OCI-M2 (cell line): ENCODE results near the gene SLC25A24.

Experiments used
- DNase-seq: peaks from one replicate; lab custom pipeline; 2025; ENCODE audit not compliant: unreplicated experiment; lab: John Stamatoyannopoulos, UW

Gene SLC25A24

DNA sequence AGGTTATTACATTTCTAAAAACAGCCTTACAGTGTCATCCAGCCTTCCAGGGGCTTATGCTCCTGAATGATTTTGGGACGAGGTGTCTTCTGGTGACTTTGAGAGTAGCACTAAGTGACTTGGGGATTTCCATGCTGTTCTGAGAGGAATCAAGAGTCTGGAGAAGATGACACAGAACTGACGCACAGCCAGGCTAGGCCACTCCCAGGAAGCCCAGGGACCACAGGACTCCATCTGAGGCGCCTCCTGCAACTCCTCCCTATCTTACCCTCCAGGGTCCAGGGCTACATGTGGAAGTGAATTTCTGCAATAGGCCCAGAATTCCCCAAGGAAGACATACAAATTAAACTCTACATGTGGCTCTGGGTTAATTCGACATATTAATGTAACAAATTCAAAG, 92.5 kb downstream of the SLC25A24 start:
- DNase-seq, result no peak

GRCh38 chr1:108106775-108107174, 93.4 kb downstream of the SLC25A24 start:
- DNase-seq, result no peak

DNA sequence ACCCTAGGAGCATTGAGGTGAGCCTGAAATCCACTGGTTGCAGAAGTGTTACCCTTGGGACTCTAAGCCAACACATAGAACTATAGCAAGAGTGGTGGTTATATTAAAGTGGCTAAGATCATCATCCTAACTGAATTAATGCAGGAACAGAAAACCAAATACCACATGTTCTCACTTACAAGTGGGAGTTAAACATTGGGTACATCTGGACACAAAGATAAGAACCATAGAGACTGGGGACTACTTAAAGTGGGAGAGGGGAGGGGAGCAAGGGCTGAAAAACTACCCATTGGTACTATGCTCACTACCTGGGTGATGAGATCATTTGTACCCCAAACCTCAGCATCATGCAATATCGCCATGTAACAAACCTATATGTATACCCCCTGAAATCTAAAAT, 100.0 kb downstream of the SLC25A24 start:
- no peak for DNase-seq

DNA sequence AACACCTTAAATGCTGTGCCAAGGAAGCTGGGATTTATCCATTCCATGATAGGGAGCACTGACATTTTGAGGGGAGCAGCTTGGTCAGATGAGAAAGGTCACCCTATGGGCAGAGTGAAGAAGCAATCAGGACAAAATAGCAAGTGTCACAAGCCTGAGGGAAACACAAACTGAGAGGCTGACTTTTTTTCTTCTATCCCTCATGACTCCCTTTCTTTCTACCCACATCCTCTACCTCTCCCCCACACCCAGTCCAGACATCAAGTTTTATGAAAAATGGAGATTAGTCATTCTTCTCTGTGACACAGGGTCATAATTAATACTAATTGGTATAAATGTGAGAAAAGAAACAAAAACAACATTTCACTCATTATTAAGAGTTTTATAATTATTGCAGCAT, 103.1 kb downstream of the SLC25A24 start:
- DNase-seq, result no peak

GRCh38 chr1:108096089-108096488, 104.1 kb downstream of the SLC25A24 start:
- DNase-seq, result no peak

GRCh38 chr1:108089477-108089876, 110.7 kb downstream of the SLC25A24 start:
- no peak for DNase-seq

DNA sequence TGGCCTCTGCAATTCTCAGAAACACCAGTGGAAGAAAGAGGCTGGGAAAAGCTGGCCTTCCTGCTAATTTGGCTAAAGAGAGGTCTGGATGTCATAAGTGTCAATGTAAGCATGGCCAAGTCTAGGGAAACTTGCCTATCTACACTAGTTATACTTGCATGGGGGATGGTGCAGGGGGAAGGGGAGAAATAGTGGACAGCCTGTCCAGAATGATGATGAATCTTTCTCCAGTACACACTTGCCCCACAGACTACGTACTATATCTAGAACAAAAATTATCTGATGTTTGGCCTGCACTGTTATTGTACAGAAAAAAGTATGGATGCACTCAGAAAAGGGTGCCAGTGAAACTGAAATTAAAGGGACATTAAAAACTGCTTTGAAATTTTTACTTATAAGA, 114.5 kb downstream of the SLC25A24 start:
- no peak for DNase-seq

DNA sequence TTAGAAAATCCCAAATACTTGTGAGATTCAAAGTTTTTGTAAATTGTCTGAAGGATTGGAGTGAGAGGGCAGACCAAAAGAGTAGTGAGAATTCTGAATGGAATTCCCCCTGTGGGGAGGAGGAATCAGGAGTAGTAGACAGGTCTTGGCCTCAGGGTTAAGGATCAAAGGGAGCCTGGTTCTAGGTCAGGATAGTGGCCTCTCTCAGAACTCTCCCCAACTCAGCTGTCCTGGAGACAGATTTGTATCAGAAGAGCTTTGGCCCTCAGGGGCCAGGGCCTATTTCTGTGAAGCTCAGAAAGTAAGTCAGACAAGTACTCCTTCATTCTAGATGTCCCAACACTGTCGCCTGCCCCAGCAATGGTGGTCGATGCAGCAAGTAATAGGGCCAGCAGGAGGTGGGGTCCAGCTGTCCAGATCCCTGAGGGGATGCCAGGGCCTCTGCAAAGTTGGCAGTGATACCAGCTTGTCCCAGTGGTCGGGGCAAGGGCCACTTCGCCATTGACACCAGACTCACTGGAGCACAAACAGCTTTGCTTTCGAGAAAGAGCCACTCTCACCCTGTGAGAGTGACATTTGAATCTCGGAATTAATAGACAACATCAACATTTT, 115.2 kb downstream of the SLC25A24 start:
- DNase-seq, result no peak
